Progenitor cell of endocrine pancreas (in vitro differentiated cells): ENCODE measurements around the gene MAST4. TPM values are rescaled to one million over a fixed set of nuclear protein-coding genes. Genes with fewer than 3 reads are reported as not detected.

Experiments used
- DNase-seq: peaks from one replicate; pipeline ENCODE4 v3.0.0; 2021; ENCODE audit warnings: low spot score; ENCODE audit not compliant: unreplicated experiment
- H3K27ac Mint-ChIP-seq: 2 replicates; pipeline ENCODE4 v1.8.0; 2021; ENCODE audit warnings: mild to moderate bottlenecking, moderate library complexity, mixed read lengths
- H3K27me3 Mint-ChIP-seq: 2 replicates; pipeline ENCODE4 v1.8.0; 2021; ENCODE audit warnings: mixed read lengths
- H3K36me3 Mint-ChIP-seq: 2 replicates; pipeline ENCODE4 v1.8.0; 2022; ENCODE audit warnings: mixed read lengths; ENCODE audit not compliant: insufficient read depth
- H3K4me1 Mint-ChIP-seq: 2 replicates; pipeline ENCODE4 v1.8.0; 2021; ENCODE audit warnings: low read depth, mixed read lengths
- H3K4me3 Mint-ChIP-seq: 2 replicates; pipeline ENCODE4 v1.8.0; 2021; ENCODE audit warnings: low read depth, mild to moderate bottlenecking, moderate library complexity, mixed read lengths
- H3K9me3 Mint-ChIP-seq: 2 replicates; pipeline ENCODE4 v1.8.0; 2021; ENCODE audit warnings: low read depth, mixed read lengths
- total RNA-seq: library from RNA; stranded (reverse); gene quantifications from 2 replicates; pipeline ENCODE4 v1.2.1, GENCODE V29; 2021
- TF ChIP-seq, protein P1 (sequence below): fragments of 200-600 bp; sonication (generic); IDR thresholded peaks from one replicate; pipeline ENCODE4 v1.5.0; 2021; ENCODE audit warnings: antibody characterized with exemption, mild to moderate bottlenecking; ENCODE audit not compliant: unreplicated experiment

MAST4 gene
- total RNA-seq, 1 donor from 2014 or later = 45.3 TPM

DNA sequence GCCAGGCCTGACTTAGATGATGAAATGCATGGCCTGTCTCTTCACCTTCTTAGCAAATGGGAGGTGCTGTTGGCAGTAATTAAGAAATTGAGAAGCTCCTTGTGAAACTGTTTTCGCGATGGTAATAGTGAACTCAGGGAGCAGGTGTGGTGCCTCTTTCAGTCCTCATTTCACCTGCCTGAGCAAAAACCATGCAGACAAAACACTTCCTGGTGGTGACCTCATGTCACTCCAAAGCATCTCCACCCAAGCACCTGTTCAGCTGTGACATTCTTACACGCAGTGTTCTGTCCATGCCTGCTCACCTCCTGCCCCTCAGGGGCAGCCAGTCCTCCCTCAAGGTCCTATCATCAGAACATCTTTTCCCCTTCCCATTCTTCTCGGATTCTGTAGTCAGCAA, 453.9 kb downstream of the MAST4 start:
- TF ChIP-seq, protein P1, sequence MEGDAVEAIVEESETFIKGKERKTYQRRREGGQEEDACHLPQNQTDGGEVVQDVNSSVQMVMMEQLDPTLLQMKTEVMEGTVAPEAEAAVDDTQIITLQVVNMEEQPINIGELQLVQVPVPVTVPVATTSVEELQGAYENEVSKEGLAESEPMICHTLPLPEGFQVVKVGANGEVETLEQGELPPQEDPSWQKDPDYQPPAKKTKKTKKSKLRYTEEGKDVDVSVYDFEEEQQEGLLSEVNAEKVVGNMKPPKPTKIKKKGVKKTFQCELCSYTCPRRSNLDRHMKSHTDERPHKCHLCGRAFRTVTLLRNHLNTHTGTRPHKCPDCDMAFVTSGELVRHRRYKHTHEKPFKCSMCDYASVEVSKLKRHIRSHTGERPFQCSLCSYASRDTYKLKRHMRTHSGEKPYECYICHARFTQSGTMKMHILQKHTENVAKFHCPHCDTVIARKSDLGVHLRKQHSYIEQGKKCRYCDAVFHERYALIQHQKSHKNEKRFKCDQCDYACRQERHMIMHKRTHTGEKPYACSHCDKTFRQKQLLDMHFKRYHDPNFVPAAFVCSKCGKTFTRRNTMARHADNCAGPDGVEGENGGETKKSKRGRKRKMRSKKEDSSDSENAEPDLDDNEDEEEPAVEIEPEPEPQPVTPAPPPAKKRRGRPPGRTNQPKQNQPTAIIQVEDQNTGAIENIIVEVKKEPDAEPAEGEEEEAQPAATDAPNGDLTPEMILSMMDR = no peak
- Mint-ChIP-seq H3K4me3 (no peak overlapping the region), H3K27ac (no peak overlapping the region), H3K27me3 (no peaks in the 10 kb centered on the region), H3K36me3 (no peaks in the 10 kb centered on the region), H3K9me3 (no peaks in the 10 kb centered on the region), H3K4me1 (peaks cover 13% of the 10 kb centered on the region)
- DNase-seq = no peak

DNA sequence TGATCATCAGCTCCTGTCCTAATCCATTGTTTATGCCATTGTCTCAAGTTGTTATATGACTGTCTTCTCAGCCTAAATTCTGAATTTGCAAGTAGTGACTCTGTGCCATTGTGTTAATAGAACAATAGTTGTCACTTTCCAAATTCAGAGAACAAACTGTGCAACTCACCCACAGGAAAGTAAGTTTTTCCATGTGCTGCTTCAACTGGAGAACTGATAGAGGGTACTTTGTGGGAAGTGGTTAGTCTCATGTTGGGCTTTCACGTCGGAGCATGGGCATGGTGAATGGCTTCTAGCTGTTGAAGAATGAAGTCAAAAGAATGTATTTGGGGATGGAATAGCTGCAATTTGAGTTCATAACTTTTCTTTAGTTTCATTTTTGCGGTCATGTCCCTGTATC, 454.4 kb downstream of the MAST4 start:
- no peak for DNase-seq
- no peaks in the 10 kb centered on the region for H3K9me3 Mint-ChIP-seq
- H3K27ac Mint-ChIP-seq = no peak overlapping the region
- no peaks in the 10 kb centered on the region for H3K36me3 Mint-ChIP-seq
- no peaks in the 10 kb centered on the region for H3K27me3 Mint-ChIP-seq
- peaks cover 13% of the 10 kb centered on the region for H3K4me1 Mint-ChIP-seq
- TF ChIP-seq, protein P1 = no peak
- H3K4me3 Mint-ChIP-seq = no peak overlapping the region

DNA sequence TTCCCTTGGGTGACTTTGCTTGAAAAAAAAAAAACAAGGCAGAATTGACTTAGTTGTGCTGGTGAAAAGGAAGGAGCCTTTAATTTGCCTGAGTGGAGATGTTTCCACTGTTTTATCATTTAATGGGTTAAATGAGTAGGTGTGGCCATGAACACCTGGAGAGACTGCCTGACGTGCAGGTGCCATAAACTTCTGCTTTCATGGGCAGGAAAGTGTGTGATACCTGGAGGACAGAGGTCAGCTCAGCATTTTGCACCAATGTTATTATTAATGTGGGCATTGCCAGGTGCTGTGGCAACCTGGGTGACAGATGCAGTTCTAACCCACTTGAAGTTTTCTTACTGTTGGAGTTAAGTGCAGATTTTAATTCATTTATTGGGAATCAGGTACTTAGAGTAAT, 455.0 kb downstream of the MAST4 start:
- Mint-ChIP-seq H3K9me3 (no peaks in the 10 kb centered on the region), H3K36me3 (no peaks in the 10 kb centered on the region), H3K27ac (no peak overlapping the region), H3K4me1 (peaks cover 13% of the 10 kb centered on the region), H3K4me3 (no peak overlapping the region), H3K27me3 (no peaks in the 10 kb centered on the region)
- TF ChIP-seq, protein P1 = no peak
- DNase-seq = no peak

DNA sequence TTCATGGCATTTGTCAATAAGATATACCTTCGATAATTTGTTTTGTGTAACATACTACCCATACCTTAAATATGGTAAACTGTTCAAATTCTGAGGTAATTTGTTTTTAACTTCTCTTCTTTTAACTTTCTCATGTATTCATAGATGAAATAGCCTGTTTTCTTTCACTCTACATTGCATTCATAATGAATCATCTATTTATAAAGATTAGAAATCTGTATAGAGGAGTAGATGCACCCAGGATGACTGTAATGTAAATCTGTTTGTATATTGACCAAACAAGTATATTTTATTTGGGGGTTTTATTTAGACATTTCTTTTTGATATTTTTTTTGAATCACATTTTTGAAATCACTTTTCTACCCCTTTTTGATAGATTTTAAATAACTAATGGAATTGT, 455.8 kb downstream of the MAST4 start:
- Mint-ChIP-seq H3K36me3 (no peaks in the 10 kb centered on the region), H3K4me3 (no peak overlapping the region), H3K27ac (no peak overlapping the region), H3K4me1 (peaks cover 9% of the 10 kb centered on the region), H3K27me3 (no peaks in the 10 kb centered on the region), H3K9me3 (no peaks in the 10 kb centered on the region)
- DNase-seq = no peak
- TF ChIP-seq, protein P1 = no peak

DNA sequence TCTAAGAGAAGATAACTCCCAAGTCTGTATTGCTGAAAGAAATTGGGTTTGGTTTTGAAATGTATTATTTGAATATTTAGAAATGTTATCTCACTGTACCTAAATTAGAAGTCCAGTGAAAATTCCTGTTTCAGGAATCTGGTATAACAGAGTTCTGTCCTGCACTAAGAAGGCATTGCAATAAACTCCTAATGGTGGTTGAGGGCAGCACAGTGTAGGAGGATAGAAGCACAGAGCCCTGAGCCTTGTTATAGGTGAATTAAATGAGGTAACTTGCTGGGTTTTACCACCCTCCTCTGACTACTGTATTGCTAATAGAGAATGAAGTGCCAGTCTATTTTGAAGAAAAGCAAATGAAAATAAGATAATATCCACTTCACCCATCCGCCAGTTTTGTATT, 457.0 kb downstream of the MAST4 start:
- peaks cover 1% of the 10 kb centered on the region for H3K36me3 Mint-ChIP-seq
- no peak overlapping the region for H3K27ac Mint-ChIP-seq
- no peaks in the 10 kb centered on the region for H3K9me3 Mint-ChIP-seq
- H3K4me1 Mint-ChIP-seq = peaks cover 5% of the 10 kb centered on the region
- H3K4me3 Mint-ChIP-seq = no peak overlapping the region
- H3K27me3 Mint-ChIP-seq = no peaks in the 10 kb centered on the region
- TF ChIP-seq, protein P1 = no peak
- no peak for DNase-seq
